GM21528 (cell line): ENCODE data around the gene CKMT2.
"Not testable (repeated sequence)": the region's sequence is repeated elsewhere in the genome, so short reads cannot be mapped to it uniquely, and the experiment has no call there.

ENCODE experiments used
- ATAC-seq: cut with Tn5 transposase; IDR thresholded peaks from one replicate; pipeline ENCODE4 v1.9.1; 2021; ENCODE audit warnings: mild to moderate bottlenecking, moderate library complexity; ENCODE audit not compliant: unreplicated experiment, low FRiP score

CKMT2 gene

DNA sequence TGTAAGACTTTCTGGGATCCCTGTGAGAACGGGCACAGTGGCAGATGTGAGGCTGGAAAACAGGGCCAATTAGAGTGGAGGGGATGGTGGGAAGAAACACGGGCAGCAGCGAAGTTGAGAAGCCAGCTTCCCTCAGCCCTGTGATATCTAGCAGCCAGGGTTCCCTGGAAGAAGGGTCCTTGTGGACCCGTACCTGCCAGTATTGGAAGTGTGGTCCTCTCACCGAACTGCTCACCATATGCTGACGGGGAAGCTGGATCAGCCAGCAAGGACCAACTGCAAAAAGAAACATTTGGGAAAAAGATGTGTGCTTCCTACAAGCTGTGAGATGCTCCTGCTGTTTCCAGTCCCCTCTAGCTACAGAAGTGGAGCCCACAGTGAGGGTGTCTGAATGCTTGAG, 13.6 kb downstream of the CKMT2 start:
- ATAC-seq = no peak

DNA sequence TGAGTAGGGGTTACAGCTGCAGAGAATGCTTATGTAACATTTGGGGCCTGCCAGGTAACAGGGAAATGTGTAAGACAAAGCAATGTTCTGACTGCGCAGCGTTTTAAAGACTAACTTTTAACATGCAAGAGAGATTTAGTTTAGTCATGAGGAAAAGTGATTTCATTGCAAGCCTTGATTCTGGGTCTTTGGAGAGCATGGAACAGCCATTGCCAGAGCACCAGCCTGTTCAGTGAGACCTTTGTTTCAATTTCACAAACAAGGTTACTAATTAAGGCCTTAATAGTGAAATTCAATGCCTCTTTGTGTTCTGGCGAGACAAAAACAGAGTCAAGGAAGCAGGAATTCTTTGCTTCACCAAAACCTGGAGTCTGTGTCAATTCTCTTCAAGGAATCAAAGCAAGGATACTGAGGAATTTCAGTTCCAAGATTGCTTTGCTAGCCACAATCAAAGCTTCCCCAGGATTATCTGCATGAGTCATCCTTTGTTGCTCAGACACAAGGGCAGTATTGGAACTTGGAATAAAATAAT, 14.4 kb downstream of the CKMT2 start:
- no peak for ATAC-seq

DNA sequence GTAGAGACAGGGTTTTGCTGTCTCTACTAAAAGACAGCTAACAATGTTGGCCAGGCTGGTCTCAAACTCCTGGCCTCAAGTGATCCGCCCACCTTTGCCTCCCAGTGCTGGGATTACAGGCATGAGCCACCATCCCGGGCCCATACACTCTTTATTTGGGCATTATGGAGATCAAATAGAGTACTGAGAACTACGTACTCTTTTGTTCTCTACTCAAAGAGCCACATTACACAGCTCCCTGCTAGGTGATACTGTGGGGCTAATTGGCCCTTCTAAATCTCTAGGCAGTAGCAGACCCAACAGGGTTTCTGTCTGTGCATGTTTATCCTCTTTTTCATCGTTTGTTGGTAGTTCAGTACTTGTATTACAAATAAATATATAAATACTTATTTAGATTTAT, 16.1 kb downstream of the CKMT2 start:
- no peak for ATAC-seq

DNA sequence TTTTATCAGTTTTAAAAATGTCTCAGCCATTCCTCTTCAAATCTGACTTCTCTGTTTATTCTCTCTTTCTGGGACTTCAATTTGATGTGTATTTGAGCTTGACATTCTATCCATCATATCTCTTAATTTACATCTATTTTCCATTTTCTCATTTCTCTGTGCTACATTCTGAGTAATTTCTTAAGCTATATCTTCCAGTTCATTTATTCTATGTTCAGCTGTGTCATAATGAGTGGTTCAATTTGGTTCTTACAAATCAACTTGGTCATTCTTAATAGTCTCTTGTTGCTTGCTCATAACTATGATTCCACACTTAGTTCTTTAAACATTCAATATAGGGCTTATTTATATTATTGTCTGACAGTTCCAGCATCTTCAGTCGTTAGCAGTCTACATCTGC, 16.9 kb downstream of the CKMT2 start:
- no peak for ATAC-seq

DNA sequence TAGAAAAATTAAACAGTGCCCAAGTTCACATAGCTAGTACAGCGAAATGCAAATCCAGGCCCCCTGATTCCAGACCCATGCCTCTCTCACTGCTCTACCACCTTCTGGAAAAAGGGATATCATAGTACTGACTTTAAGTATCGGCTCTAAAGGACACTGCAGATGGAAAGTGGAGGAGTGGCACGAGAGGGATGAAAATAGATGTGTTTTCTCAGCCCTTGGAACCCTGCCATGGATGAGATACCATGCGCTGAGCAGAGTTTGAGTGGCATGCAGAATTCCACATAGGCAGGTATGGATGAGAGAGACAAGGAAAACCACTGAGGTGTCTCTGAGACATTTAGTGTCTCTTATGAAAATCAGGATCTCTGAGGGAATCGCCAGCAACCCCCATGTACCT, 18.8 kb downstream of the CKMT2 start:
- no peak for ATAC-seq

DNA sequence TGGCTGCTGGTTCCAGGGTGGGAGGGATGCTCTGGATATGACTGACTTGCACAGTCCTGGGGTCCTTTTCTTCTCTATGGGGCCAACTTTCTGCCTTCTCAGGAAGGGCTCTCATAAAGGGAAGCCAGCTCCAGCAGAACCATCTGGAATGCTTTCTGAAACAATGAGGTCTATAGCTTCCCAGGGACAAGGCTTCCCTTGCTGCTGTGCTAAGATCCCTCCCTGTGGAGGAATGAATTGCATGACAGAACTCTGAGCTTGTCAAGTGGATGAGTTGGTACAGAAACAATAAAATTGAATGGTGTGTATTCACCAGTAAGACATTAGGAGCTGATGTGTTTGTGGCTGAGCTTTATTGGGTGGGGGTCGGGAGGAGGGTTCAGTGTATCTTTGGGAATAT, 19.8 kb downstream of the CKMT2 start:
- no peak for ATAC-seq

DNA sequence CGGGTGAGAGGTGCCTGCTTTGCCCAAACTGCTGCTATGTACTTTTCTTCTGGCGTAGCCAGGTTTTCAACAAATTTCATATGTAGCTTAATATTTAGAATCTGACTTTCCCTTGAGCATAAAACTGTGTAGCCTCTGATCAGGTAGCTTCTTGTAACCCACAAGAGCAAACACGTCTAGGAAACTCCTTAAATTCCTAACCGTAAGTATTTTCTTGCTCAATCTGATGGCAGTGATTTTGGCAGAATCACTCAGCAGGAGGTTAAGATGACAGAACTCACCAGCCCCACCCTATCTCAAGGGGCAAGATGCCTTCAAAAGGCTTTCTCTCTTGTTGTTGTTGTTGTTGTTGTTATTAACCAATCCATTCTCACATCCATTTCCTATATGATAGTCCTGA, 20.8 kb downstream of the CKMT2 start:
- no peak for ATAC-seq

- no peak for ATAC-seq
Observed at GRCh38 chr5:81254886-81255559, 21.9 kb downstream of the CKMT2 start.

DNA sequence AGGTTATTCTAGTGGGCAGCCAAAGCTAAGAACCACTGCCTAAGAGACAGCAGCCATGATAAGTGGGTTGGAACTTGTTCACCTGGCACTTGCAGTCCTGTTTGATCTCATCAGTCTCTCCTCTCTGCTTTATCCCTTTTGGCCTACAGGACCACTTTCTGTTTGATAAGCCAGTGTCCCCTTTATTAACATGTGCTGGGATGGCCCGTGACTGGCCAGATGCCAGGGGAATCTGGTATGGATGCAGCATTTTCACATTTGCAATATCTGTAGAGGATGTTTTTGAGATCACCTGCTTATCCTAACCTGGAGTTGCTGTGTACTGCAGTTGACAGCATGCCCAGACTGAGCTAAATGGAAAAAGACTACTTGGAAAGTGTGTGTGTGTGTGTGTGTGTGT, 23.6 kb downstream of the CKMT2 start:
- ATAC-seq = no peak

GRCh38 chr5:81262796-81263195, 29.7 kb downstream of the CKMT2 start:
- ATAC-seq = not testable (repeated sequence)

GRCh38 chr5:81265101-81265500, 32.0 kb downstream of the CKMT2 start:
- ATAC-seq = no peak

DNA sequence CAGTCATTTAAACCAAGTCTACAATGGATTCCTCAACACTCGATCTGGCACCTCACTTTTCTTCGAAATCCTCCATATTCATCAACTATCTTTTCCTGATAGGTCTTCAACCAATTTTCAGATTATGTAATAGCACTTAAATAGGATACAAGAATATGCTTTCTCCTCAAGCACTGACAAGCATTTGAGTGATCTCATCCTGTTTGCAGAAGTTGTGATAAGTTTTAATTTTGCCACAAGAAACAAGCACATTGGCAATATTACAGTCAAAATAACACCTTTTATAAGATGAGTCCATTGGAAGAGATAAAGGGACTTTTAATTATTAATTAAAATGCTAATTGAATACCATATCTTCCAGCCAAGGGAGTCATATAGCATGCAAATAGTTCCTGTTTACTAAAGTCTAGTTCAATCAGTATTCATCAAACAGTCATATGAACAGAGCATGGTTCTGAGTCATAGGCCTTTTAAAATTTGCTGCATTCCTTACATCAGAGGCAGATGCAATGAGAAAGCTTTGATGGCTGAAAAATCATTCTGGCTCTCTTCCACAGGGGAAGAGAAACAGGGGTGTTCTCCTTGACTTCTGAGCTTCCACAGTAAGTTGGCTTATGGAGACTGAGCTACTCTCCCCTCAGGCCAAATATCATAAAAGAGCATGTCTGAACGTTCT, 35.5 kb downstream of the CKMT2 start:
- no peak for ATAC-seq

DNA sequence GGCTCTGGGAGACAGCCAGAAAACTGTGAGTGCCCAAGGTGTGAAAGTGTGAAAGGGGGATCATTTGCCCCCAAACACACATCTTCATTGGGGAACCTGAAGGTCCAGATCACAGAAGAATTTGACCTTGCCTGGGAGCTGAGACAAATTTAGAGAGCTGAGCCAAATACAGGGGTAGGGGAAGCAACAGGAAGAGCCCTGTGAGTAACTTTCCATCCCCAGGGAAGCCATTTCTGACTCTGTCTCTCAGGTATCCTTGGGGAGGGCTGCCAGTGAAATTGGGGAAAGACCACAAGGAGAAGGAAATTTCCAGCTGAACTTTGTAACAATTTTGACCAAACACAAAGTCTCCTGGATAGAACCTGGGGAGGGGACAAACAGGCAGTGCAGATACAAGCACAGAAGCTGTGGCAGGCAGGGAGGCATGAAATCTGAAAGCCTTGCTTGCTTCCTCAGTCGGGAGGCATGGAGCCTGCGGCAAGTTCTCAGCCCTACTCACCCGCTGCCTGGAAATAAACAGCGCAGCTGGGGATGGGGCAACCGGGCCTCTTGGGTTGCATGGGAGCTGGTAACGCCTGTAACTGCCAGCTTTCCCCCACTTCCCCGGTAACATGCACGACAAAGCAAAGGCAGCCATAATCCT, 36.8 kb downstream of the CKMT2 start:
- ATAC-seq = no peak

GRCh38 chr5:81270394-81271027, 37.4 kb downstream of the CKMT2 start:
- not testable (repeated sequence) for ATAC-seq

DNA sequence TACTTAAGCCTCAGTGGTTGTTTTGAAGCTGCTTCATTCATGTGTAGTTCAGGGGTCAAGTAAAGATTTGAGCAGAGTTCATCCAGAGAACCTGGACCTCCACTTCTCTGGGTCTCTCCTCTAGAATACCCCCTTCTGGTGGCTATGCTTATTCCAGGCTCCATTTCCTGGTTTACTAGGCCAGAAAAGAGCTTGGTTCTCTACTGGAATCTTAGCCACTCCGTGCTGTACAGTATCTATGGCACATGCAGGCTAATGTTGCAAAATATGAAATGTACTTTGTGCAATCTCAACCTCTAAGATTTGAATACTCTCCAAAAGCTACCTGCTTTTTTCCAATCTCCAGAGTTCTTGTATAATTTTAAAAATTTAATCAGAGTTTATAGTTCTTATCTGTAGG, 50.9 kb downstream of the CKMT2 start:
- no peak for ATAC-seq

GRCh38 chr5:81286059-81286617, 53.0 kb downstream of the CKMT2 start:
- no peak for ATAC-seq

GRCh38 chr5:81288021-81288433, 54.9 kb downstream of the CKMT2 start:
- ATAC-seq = no peak

DNA sequence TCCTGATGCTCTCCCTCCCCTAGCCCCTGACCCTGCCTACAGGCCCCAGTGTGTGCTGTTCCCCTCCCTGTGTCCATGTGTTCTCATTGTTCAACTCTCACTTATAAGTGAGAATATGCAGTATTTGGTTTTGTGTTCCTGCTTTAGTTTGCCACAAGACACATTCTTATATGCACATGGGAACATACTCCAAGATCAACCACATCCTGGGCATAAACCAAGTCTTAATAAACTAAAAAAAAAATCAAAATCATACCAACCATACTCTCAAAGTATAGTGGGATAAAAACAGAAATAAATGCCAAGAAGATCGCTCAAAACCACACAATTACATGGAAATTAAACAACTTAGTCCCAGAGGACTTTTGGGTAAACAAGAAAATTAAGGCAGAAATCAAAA, 57.0 kb downstream of the CKMT2 start:
- no peak for ATAC-seq

DNA sequence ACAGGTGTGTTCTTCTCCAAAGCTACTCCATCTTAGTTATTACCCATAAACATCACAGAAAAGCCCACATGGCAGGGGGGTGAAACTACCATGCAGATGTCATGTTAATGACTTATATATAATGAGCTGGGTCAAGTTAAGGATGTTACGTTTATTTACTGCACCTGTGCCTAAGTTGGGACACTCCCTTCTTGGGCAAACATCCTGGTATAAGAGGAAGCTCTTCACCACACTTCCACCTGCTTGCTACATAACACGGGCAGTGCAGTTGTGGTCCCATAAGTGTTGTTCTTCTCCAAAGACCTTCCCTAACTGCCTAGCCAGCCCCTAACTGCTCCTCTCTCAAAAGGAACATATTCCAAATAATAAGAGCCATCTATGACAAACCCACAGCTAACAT, 59.0 kb downstream of the CKMT2 start:
- ATAC-seq = no peak

- not testable (repeated sequence) for ATAC-seq
Observed at GRCh38 chr5:81294021-81294420, 60.9 kb downstream of the CKMT2 start.

DNA sequence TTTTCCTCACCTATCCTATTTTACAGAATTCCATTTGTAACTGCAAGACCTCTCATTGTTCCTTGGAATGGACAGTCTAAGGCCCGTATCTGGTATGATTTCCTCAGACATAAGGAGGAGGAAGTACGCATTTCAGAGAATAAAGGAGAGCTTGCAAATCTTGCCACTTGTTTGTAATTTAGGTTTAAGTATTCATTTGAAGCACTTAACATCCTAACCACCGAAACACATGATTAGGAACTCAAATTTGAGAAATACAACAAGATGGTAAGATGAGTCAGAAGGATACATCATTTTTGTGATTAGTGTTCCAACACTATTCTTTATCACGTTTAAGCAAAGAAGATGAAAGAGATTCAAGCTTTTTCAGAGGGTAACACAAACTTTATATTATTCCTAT, 64.4 kb downstream of the CKMT2 start:
- no peak for ATAC-seq
